Activated T-cell treated with anti-CD3 and anti-CD28 coated beads, Interleukin-2, amount 50 U/mL, for 48 hours (primary cell): Measurements from ENCODE around the gene NTRK3.

Source experiments
- DNase-seq, 2 experiments: peaks; one replicate each; pipeline ENCODE4 v3.0.0-alpha.2; 2020

The NTRK3 gene

GRCh38 chr15:88257311-88258092, 963 bp upstream of the NTRK3 start:
- DNase-seq = peak in 1 of 2 experiments; percentile 47

- peak in 1 of 2 experiments; percentile 26 for DNase-seq
These were observed 858 bp downstream of the NTRK3 start for GRCh38 chr15:88255484-88256278.

- DNase-seq = no peak
These were observed 1.5 kb downstream of the NTRK3 start for GRCh38 chr15:88255087-88255483.

GRCh38 chr15:88252441-88252840, 4.1 kb downstream of the NTRK3 start:
- no peak for DNase-seq

GRCh38 chr15:88250826-88251225, 5.7 kb downstream of the NTRK3 start:
- DNase-seq = no peak

- no peak for DNase-seq
These were observed 7.3 kb downstream of the NTRK3 start for GRCh38 chr15:88249220-88249619.

- no peak for DNase-seq
These were observed 8.6 kb downstream of the NTRK3 start for GRCh38 chr15:88247914-88248313.

GRCh38 chr15:88246666-88247446, 9.7 kb downstream of the NTRK3 start:
- DNase-seq = peak; percentile 80 to 84

GRCh38 chr15:88246081-88246480, 10.5 kb downstream of the NTRK3 start:
- no peak for DNase-seq

- DNase-seq = peak in 1 of 2 experiments; percentile 52
These were observed 12.4 kb downstream of the NTRK3 start for GRCh38 chr15:88243895-88244787.

- no peak for DNase-seq
These were observed 13.7 kb downstream of the NTRK3 start for GRCh38 chr15:88242586-88243555.

GRCh38 chr15:88241461-88241860, 15.1 kb downstream of the NTRK3 start:
- DNase-seq = no peak

- no peak for DNase-seq
These were observed 15.5 kb downstream of the NTRK3 start for GRCh38 chr15:88241060-88241459.

- no peak for DNase-seq
These were observed 16.9 kb downstream of the NTRK3 start for GRCh38 chr15:88239594-88239993.

- no peak for DNase-seq
These were observed 17.7 kb downstream of the NTRK3 start for GRCh38 chr15:88238618-88239430.

- no peak for DNase-seq
These were observed 21.8 kb downstream of the NTRK3 start for GRCh38 chr15:88234711-88235110.

GRCh38 chr15:88233921-88234320, 22.6 kb downstream of the NTRK3 start:
- no peak for DNase-seq

GRCh38 chr15:88232771-88233201, 23.8 kb downstream of the NTRK3 start:
- DNase-seq = no peak

GRCh38 chr15:88231909-88232644, 24.5 kb downstream of the NTRK3 start:
- DNase-seq = no peak
